GM12872 (cell line): ENCODE data around the gene RIIAD1.

Experiments used
- TF ChIP-seq, protein P1 (sequence below): IDR thresholded peaks from 3 replicates; pipeline ENCODE4 v1.5.1; 2011; ENCODE audit warnings: low read depth, mild to moderate bottlenecking, low read length, moderate library complexity; ENCODE audit not compliant: insufficient read depth

Gene RIIAD1

GRCh38 chr1:151705753-151706463 is 15.4 kb upstream of the RIIAD1 start:
- TF ChIP-seq, protein P1, sequence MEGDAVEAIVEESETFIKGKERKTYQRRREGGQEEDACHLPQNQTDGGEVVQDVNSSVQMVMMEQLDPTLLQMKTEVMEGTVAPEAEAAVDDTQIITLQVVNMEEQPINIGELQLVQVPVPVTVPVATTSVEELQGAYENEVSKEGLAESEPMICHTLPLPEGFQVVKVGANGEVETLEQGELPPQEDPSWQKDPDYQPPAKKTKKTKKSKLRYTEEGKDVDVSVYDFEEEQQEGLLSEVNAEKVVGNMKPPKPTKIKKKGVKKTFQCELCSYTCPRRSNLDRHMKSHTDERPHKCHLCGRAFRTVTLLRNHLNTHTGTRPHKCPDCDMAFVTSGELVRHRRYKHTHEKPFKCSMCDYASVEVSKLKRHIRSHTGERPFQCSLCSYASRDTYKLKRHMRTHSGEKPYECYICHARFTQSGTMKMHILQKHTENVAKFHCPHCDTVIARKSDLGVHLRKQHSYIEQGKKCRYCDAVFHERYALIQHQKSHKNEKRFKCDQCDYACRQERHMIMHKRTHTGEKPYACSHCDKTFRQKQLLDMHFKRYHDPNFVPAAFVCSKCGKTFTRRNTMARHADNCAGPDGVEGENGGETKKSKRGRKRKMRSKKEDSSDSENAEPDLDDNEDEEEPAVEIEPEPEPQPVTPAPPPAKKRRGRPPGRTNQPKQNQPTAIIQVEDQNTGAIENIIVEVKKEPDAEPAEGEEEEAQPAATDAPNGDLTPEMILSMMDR: no peak

DNA sequence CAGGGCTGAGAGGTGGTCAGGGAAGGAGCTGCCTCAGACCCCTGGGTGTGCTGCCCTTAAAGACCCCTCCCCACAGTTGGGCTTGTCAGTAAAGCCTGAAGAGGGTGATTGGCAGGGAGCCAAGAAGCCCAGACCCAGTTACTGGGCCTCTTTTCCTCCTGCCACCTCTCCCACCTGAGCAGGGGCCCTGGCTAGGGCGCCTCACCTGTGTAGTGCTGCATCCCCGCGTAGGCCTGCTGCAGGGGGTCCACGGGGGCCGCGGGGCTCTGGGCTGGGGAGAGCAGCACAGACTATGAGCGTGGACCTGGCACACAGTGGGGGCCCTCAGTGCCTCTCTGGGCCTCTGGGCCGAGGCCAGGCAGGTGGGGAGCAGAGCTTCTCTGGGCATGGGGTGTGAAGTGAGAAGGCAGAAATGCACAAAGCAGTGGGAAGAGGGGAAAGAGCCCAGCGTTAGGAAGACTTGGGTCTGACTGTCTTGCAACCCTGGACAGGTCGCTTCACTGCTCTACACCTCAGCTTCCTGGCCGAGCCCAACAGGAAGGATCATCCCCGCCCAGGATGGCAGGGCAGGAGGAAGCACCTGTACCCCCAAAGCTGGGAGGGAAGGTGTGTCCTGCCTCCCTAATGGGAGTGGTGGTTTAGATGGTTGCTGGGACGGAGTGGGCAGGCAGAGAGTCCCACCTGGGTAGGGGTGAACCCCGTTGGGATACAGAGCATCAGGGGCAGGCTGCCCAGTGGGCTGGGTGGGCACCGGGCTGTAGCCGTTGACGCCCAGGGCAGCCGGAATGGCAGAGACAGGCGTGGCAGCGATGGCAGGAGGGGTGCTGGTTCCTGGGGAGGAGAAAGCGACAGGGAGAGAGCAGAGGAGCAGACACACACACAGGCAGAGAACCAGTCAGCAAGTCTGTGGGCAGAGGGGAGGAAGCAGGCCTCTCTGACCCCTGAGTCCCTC is 14.6 kb upstream of the RIIAD1 start:
- TF ChIP-seq, protein P1: no peak

DNA sequence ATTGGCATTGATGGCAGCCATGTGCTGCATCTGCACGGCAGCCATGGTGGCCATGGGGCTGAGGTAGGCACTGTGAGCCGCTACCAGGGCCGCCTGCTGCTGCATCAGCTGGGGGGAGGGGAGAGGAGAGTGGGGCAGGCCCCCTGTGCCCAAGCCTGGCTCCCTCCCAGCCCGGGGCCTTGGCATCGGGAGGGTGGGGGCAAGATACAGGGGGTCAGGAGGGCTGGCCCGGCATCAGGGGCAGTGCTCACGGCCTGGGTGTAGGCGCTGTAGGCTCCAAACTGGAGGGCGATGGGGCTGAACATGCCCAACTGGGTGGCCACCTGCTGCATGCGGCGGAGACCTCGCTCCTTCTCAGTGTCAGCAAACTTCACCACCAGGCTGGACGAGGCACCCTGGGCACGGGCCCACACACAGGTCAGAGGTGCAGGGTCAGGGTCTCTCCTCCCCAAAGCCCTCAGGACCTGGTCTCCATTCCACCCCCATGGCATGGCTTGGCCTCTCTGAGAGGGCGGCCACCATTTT is 13.7 kb upstream of the RIIAD1 start:
- TF ChIP-seq, protein P1: no peak

GRCh38 chr1:151708891-151709290 is 12.4 kb upstream of the RIIAD1 start:
- TF ChIP-seq, protein P1: no peak

GRCh38 chr1:151710187-151710840 is 11.0 kb upstream of the RIIAD1 start:
- TF ChIP-seq, protein P1: no peak

GRCh38 chr1:151711044-151711800 is 10.1 kb upstream of the RIIAD1 start:
- TF ChIP-seq, protein P1: no peak

DNA sequence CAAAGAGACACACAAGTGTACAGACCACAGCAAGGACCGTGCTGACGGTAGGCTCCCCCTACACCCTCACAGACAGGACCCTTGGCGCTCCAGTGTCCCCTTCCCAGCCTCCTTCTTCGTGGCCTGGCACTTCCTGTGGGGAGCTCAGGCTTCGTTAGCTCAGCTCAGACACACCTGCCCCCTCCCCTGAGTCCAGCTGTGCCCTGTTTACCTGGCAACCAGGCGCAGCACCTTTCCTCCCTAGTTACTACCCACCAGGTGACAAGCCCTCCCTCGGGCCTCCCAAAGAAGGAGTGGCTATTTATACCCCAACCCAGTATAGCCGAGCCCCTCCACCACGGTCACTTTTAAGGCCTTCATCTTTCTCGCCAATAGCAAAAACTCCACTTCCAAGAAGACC is 9.4 kb upstream of the RIIAD1 start:
- TF ChIP-seq, protein P1: no peak
